ENCODE results near the gene ACTN1.

The ACTN1 gene

DNA sequence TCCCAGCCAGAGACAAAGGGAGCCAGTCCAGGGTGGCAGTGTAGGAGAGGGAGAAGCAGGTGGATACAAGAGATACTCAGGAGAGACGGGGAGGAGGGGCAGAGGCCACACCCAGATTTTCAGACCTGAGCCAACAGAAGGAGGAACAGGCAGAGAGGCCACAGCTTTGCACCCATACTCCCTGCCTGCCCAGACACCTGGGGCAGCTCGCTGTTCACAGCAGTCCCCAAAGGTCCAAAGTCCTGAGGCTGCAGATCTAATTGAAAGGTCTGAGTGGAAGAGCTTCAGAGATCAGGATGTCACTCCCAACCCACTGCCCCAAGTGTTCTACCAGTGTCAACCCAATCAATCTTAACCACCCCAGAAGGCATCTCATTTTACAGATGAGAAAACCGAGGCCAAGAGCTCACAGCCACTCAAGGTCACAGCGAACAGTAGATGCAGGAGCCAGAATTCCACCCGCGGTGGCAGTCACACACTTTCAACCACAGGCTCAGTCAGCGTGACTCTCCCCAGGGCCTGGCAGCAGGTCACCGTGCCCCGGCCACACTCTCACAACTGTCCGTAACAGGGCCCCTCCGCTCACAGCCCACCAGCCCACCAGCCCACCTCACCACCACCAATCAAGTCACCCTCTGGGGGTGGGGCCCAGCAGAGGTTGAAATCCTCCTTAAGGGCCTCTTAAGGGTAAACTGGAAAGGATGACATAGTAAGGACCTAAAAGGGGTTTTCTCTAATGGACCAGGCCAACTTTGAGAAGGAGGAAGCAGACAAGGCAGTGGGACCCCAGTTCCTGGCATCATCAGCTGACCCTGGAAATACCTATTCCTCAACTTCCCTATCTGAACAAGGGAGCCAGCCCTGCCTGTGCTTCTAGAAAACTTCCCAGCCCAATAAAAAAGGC, 33.3 kb downstream of the ACTN1 start:
- H3K4me3 ChIP-seq (ENCODE audit: low read depth, low read length), result no peak overlapping the region
- no peak overlapping the region for H3K27ac ChIP-seq (ENCODE audit: extremely low read depth, low read depth, low read length)
- no peaks in the 10 kb centered on the region for H3K9me3 ChIP-seq (ENCODE audit: control insufficient read depth, insufficient read depth, low read depth, low read length)
- peaks cover 11% of the 10 kb centered on the region for H3K4me1 ChIP-seq (ENCODE audit: control insufficient read depth, insufficient read depth, low read length)
- no peaks in the 10 kb centered on the region for H3K36me3 ChIP-seq (ENCODE audit: control insufficient read depth in 2 of 2, insufficient read depth in 1 of 2, low read length in 2 of 2)
- POLR2A ChIA-PET, result interaction anchor here (0.6 kb wide), 1 partner anchor 790 kb away, joined by 4 read pairs; no protein-coding TSS in a partner anchor
- CTCF ChIA-PET, result interaction anchor here (1.5 kb wide), 1 partner anchor 34 kb away, joined by 5 read pairs; no protein-coding TSS in a partner anchor
- TF ChIP-seq ZFHX2 (tag by site-specific recombination; conservative IDR thresholded peaks at IDR 0.05) (no peak), ZNF692 (tag by site-specific recombination; IDR thresholded peaks at IDR 0.05) (peak; percentile 67; the same call in 1 of the 2 replicates), GLIS2 (tag by site-specific recombination; IDR thresholded peaks at IDR 0.05) (no peak), ZSCAN23 (tag by site-specific recombination; IDR thresholded peaks at IDR 0.05) (no peak), ZFP69B (tag by site-specific recombination; IDR thresholded peaks at IDR 0.05) (peak; percentile 31; the same call in 1 of the 2 replicates), ZFP37 (tag by site-specific recombination; IDR thresholded peaks at IDR 0.05) (no peak), PRDM4 (tag by site-specific recombination; IDR thresholded peaks at IDR 0.05) (no peak), ZNF324 (tag by site-specific recombination; IDR thresholded peaks at IDR 0.05) (no peak), SP3 (tag by site-specific recombination; IDR thresholded peaks at IDR 0.05) (no peak), TRIM28 (IDR thresholded peaks at IDR 0.05; ENCODE audit: borderline replicate concordance, low read length) (no peak), ZNF645 (tag by site-specific recombination; IDR thresholded peaks at IDR 0.05) (no peak), ZNF146 (tag by site-specific recombination; IDR thresholded peaks at IDR 0.05) (no peak), ZNF16 (tag by site-specific recombination; IDR thresholded peaks at IDR 0.05; ENCODE audit: low read depth) (no peak), EGR2 (tag by site-specific recombination; IDR thresholded peaks at IDR 0.05; ENCODE audit: low read depth) (no peak), ZFP41 (tag by site-specific recombination; IDR thresholded peaks at IDR 0.05; ENCODE audit: borderline replicate concordance) (no peak), ZNF843 (tag by site-specific recombination; IDR thresholded peaks at IDR 0.05) (no peak), ZNF140 (tag by site-specific recombination; IDR thresholded peaks at IDR 0.05) (no peak), ZNF157 (tag by site-specific recombination; IDR thresholded peaks at IDR 0.05) (no peak)
- TF ChIP-seq, protein P1, sequence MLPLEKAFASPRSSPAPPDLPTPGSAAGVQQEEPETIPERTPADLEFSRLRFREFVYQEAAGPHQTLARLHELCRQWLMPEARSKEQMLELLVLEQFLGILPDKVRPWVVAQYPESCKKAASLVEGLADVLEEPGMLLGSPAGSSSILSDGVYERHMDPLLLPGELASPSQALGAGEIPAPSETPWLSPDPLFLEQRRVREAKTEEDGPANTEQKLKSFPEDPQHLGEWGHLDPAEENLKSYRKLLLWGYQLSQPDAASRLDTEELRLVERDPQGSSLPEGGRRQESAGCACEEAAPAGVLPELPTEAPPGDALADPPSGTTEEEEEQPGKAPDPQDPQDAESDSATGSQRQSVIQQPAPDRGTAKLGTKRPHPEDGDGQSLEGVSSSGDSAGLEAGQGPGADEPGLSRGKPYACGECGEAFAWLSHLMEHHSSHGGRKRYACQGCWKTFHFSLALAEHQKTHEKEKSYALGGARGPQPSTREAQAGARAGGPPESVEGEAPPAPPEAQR (tag by site-specific recombination; IDR thresholded peaks at IDR 0.05), result no peak
- TF ChIP-seq, protein P2, sequence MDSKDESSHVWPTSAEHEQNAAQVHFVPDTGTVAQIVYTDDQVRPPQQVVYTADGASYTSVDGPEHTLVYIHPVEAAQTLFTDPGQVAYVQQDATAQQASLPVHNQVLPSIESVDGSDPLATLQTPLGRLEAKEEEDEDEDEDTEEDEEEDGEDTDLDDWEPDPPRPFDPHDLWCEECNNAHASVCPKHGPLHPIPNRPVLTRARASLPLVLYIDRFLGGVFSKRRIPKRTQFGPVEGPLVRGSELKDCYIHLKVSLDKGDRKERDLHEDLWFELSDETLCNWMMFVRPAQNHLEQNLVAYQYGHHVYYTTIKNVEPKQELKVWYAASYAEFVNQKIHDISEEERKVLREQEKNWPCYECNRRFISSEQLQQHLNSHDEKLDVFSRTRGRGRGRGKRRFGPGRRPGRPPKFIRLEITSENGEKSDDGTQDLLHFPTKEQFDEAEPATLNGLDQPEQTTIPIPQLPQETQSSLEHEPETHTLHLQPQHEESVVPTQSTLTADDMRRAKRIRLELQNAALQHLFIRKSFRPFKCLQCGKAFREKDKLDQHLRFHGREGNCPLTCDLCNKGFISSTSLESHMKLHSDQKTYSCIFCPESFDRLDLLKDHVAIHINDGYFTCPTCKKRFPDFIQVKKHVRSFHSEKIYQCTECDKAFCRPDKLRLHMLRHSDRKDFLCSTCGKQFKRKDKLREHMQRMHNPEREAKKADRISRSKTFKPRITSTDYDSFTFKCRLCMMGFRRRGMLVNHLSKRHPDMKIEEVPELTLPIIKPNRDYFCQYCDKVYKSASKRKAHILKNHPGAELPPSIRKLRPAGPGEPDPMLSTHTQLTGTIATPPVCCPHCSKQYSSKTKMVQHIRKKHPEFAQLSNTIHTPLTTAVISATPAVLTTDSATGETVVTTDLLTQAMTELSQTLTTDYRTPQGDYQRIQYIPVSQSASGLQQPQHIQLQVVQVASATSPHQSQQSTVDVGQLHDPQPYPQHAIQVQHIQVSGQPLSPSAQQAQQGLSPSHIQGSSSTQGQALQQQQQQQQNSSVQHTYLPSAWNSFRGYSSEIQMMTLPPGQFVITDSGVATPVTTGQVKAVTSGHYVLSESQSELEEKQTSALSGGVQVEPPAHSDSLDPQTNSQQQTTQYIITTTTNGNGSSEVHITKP (tag by site-specific recombination; IDR thresholded peaks at IDR 0.05), result peak; percentile 39
- TF ChIP-seq, protein P3, sequence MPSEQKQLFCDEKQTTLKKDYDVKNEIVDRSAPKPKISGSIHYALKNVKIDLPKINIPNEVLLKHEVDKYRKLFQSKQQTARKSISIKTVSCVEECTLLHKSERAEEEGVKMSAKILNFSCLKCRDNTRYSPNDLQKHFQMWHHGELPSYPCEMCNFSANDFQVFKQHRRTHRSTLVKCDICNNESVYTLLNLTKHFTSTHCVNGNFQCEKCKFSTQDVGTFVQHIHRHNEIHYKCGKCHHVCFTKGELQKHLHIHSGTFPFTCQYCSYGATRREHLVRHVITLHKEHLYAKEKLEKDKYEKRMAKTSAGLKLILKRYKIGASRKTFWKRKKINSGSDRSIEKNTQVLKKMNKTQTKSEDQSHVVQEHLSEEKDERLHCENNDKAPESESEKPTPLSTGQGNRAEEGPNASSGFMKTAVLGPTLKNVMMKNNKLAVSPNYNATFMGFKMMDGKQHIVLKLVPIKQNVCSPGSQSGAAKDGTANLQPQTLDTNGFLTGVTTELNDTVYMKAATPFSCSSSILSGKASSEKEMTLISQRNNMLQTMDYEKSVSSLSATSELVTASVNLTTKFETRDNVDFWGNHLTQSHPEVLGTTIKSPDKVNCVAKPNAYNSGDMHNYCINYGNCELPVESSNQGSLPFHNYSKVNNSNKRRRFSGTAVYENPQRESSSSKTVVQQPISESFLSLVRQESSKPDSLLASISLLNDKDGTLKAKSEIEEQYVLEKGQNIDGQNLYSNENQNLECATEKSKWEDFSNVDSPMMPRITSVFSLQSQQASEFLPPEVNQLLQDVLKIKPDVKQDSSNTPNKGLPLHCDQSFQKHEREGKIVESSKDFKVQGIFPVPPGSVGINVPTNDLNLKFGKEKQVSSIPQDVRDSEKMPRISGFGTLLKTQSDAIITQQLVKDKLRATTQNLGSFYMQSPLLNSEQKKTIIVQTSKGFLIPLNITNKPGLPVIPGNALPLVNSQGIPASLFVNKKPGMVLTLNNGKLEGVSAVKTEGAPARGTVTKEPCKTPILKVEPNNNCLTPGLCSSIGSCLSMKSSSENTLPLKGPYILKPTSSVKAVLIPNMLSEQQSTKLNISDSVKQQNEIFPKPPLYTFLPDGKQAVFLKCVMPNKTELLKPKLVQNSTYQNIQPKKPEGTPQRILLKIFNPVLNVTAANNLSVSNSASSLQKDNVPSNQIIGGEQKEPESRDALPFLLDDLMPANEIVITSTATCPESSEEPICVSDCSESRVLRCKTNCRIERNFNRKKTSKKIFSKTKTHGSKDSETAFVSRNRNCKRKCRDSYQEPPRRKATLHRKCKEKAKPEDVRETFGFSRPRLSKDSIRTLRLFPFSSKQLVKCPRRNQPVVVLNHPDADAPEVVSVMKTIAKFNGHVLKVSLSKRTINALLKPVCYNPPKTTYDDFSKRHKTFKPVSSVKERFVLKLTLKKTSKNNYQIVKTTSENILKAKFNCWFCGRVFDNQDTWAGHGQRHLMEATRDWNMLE (tag by site-specific recombination; conservative IDR thresholded peaks at IDR 0.05; ENCODE audit: low read depth), result no peak
